GM21526 (cell line): ENCODE results near the gene TCP11L2.
"Not testable (repeated sequence)": the region's sequence is repeated elsewhere in the genome, so short reads cannot be mapped to it uniquely, and the experiment has no call there.

Experiments
- ATAC-seq: cut with Tn5 transposase; IDR thresholded peaks from one replicate; pipeline ENCODE4 v1.9.1; 2021; ENCODE audit warnings: moderate library complexity; ENCODE audit not compliant: unreplicated experiment, low FRiP score

The TCP11L2 gene

DNA sequence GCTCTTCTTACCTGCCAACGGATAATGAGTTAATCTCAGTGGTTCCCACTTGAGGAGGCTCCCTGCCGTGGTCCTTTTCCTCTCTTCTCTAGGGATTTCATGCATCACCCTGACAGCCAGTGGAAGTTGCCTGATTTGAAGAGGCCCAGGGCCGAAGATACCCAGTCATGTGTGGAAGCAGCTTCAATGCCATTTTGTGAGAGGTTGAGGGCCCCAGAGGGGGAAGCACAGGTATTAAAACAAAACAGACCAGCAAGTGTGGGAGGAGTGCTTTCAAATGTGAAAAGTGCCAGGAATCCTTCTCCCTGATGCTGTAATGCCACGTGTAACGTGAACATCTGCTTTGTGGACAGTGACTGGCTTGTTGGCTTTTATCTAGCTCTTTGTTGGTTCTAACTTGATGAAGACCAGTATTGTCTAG is 1.5 kb downstream of the TCP11L2 start:
- ATAC-seq, result no peak

GRCh38 chr12:106304797-106305196 is 2.3 kb downstream of the TCP11L2 start:
- ATAC-seq, result no peak

DNA sequence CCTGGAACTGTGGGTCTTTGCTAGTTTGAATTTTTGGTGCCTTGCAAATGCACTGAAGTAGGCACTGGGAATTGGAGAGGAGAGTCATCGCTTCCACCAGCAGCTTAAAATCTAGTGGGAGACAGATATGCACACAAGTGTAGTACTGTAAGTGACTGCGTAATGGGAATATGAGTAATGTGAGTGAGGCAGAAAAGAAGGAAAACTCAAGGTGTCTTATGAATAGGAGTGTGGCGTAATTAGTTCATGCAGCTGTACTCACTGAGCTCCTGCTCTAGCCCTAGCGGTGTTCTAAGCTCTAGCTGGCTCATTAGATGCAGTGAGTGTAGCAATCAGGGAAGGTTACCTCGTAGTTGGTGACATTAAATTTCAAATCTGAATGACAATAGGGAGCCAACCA is 2.8 kb downstream of the TCP11L2 start:
- ATAC-seq, result no peak

- ATAC-seq, result no peak
Measured at GRCh38 chr12:106307181-106307580, 4.6 kb downstream of the TCP11L2 start.

- no peak for ATAC-seq
Measured at GRCh38 chr12:106308121-106308520, 5.6 kb downstream of the TCP11L2 start.

GRCh38 chr12:106308611-106309010 is 6.1 kb downstream of the TCP11L2 start:
- no peak for ATAC-seq

DNA sequence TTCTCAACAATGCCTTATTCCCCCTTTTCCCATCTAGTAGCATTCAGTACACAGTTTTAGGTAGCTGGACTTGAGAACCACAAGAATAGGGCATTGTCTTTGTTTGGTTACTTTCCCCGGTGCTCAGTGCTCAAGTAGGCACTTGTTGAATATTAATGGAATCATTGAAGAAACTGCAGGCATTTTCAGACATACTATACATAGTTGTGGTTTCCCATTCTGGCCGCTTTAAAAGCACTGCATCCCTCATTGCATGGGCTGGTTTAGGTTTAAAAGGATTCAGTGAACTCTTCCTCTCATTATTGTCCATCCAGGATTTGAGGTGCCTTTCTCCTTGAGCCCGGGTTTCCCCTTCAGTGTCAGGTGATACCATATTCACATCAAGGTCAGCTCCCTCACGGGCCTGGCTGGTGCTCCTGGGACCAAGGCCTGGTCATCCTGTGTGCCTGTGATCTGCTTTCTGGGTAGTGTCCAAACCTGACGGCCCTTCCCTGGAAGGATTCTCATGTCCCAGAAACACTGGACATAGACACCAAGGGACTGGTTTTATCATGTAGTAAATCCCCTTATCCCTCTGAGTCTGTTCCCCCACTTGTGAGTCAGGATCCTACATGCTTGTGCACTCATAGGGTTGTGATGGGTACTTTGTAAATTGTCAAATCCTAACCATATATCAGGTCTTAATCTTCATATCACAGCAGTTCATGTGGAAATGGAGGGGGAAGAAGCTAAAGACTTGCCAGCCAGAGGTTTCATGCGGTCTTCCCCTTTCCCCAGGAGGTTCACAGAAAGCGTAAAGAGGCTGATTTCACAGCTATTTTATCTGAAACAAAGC is 7.4 kb downstream of the TCP11L2 start:
- no peak for ATAC-seq

DNA sequence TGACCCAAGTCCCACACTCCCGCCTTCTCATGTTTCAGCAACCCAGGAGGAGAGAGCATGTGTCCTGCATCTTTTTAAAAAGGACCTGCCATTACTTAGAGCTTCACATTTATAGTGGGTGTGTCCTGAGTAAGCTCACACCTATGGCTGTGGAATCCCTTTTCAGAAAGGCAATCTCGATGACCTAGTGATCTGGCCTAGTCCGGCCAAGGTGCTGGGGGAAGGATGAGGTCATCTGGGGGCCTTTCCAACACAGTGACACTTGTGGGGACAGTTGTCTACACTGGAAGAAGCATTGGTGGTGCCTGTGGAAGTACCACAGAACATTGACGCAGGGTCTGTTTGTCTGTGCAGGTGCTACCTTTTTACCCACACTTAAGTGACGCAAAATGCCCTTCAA is 8.2 kb downstream of the TCP11L2 start:
- ATAC-seq, result no peak

DNA sequence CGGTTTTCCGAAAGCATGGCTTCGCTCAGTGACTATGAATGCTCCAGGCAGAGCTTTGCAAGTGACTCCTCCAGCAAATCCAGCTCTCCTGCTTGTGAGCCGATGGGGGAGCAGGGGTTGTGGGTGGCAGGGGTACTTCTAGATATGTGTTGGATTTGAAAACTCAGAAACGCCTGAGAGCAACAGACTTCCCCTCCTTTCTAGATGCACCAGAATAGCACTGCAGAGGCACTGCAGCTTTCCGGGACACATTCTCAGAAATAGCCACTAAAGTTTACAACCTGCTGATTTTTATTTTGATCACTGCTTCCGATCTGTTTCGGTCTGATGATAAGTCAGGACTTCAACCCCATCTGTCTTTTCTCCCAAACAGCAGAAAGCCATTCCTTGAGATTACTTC is 8.6 kb downstream of the TCP11L2 start:
- no peak for ATAC-seq

GRCh38 chr12:106313413-106313812 is 10.9 kb downstream of the TCP11L2 start:
- ATAC-seq, result not testable (repeated sequence)

GRCh38 chr12:106315523-106315922 is 13.0 kb downstream of the TCP11L2 start:
- ATAC-seq, result no peak

GRCh38 chr12:106317406-106318082 is 15.0 kb downstream of the TCP11L2 start:
- no peak for ATAC-seq

GRCh38 chr12:106321139-106321850 is 18.8 kb downstream of the TCP11L2 start:
- ATAC-seq, result no peak

DNA sequence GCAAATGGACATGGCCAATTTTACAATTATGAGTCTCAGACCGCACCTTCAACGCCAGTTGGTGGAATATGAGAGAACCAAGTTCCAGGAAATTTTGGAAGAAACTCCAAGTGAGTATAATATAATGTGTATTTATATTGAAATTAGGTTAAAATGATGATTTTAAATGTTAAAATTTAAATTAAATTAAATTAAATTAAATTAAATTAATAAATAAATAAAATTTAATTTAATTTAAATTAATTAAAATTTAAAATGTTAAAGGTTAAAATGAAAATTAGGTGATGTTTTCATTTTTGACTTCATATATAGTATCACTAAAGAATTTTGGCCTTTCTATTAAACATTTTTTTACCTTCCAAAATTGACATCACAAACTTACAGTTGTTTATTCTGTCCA is 21.0 kb downstream of the TCP11L2 start:
- ATAC-seq, result no peak

GRCh38 chr12:106327309-106327869 is 24.9 kb downstream of the TCP11L2 start:
- no peak for ATAC-seq

GRCh38 chr12:106328735-106329134 is 26.2 kb downstream of the TCP11L2 start:
- no peak for ATAC-seq

- ATAC-seq, result no peak
Measured at GRCh38 chr12:106329231-106329982, 26.9 kb downstream of the TCP11L2 start.

GRCh38 chr12:106331599-106331998 is 29.1 kb downstream of the TCP11L2 start:
- no peak for ATAC-seq

DNA sequence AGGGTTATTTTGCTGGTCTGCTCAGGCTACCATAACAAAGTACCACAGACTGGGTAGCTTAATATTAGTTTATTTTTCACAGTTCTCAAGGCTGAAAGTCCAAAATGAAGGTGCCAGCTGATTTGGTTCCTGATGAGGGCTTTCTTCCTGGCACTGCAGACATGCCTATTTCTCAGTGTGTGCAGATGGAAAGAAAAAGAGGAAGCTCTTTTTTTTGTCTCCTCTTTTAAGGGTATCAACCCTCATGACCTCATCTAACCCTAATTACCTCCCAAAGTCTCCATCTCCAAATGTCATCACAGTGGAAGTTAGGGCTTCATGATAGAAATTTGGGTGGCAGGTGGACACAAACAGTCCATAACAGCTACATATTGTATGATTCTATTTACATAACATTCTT is 30.0 kb downstream of the TCP11L2 start:
- ATAC-seq, result no peak

GRCh38 chr12:106333010-106333409 is 30.5 kb downstream of the TCP11L2 start:
- ATAC-seq, result no peak
